ENCODE data around the gene REST.
A peak's percentile ranks its signal among the peaks of the same experiment; 100 is the strongest.

DNA sequence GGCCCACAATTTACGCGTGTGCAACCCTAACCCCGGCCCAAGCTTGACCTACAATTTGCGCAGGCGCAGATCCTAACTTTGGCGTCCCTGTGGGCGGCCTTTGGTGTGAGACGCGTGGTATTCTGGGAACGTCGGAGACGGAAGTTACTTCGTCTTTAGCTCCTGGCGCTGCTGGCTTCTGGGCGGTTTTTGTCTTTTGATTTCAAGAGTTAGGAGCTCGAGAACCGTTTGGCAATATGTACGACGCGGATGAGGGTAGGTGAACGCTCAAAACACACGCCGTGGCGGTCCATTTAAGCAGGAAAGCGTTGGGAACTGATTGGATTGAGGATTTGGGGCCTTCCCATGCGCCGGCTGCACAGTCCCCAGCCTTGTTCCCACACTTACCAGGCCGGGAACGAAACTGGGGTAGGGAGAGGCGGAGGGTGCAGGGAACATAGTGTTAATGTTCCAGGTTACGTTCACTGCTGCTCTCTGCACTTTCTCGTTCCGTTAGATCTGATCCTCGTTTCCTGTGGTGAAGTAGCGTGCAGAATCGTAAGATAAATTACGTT is 71.1 kb downstream of the REST start, which contains the start of gene POLR2B:
- peak; percentile 46 to 54 for TF ChIP-seq POLR2A (IDR thresholded peaks at IDR 0.05)
- TF ChIP-seq, protein P1, sequence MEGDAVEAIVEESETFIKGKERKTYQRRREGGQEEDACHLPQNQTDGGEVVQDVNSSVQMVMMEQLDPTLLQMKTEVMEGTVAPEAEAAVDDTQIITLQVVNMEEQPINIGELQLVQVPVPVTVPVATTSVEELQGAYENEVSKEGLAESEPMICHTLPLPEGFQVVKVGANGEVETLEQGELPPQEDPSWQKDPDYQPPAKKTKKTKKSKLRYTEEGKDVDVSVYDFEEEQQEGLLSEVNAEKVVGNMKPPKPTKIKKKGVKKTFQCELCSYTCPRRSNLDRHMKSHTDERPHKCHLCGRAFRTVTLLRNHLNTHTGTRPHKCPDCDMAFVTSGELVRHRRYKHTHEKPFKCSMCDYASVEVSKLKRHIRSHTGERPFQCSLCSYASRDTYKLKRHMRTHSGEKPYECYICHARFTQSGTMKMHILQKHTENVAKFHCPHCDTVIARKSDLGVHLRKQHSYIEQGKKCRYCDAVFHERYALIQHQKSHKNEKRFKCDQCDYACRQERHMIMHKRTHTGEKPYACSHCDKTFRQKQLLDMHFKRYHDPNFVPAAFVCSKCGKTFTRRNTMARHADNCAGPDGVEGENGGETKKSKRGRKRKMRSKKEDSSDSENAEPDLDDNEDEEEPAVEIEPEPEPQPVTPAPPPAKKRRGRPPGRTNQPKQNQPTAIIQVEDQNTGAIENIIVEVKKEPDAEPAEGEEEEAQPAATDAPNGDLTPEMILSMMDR (IDR thresholded peaks at IDR 0.05), result no peak
- TF ChIP-seq POLR2AphosphoS5 (IDR thresholded peaks at IDR 0.05), result peak in 1 of 3 donors; percentile 85

Data from suprapubic skin (tissue), 4 donors.